ENCODE data around the gene RPL36.

DNA sequence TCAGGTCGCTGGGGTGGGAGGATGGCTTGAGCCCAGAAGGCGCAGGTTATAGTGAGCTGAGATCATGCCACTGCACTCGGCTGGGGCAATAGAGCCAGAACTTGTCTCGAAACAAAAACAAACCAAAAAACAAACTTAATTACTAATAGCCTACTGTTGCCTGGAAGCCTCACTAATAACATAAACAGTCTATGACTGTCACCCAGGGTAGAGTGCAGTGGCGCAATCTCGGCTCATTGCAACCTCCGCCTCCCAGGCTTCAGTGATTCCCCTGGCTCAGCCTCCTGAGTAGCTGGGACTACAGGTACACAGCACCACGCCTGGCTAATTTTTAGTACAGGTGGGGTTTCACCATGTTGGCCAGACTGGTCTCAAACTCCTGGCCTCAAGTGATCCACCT lies 48.3 kb downstream of the RPL36 start:
- TF ChIP-seq EP300 (IDR thresholded peaks at IDR 0.05; ENCODE audit: borderline replicate concordance in 1 of 2, low read depth in 2 of 2, low read length in 2 of 2) = no peak
- no peak for TF ChIP-seq ASH2L (IDR thresholded peaks at IDR 0.05; ENCODE audit: low read length)
- no peak for TF ChIP-seq SAP30 (IDR thresholded peaks at IDR 0.05; ENCODE audit: insufficient read depth, insufficient replicate concordance, low read length)
- no peak for TF ChIP-seq RXRA (IDR thresholded peaks at IDR 0.05; ENCODE audit: insufficient read depth, low read depth, low read length)
- TF ChIP-seq, protein P1, sequence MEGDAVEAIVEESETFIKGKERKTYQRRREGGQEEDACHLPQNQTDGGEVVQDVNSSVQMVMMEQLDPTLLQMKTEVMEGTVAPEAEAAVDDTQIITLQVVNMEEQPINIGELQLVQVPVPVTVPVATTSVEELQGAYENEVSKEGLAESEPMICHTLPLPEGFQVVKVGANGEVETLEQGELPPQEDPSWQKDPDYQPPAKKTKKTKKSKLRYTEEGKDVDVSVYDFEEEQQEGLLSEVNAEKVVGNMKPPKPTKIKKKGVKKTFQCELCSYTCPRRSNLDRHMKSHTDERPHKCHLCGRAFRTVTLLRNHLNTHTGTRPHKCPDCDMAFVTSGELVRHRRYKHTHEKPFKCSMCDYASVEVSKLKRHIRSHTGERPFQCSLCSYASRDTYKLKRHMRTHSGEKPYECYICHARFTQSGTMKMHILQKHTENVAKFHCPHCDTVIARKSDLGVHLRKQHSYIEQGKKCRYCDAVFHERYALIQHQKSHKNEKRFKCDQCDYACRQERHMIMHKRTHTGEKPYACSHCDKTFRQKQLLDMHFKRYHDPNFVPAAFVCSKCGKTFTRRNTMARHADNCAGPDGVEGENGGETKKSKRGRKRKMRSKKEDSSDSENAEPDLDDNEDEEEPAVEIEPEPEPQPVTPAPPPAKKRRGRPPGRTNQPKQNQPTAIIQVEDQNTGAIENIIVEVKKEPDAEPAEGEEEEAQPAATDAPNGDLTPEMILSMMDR (IDR thresholded peaks at IDR 0.05; ENCODE audit: control extremely low read depth in 1 of 3, insufficient read depth in 1 of 3, low read depth in 1 of 3, low read length in 3 of 3) = no peak
- TF ChIP-seq, protein P2, sequence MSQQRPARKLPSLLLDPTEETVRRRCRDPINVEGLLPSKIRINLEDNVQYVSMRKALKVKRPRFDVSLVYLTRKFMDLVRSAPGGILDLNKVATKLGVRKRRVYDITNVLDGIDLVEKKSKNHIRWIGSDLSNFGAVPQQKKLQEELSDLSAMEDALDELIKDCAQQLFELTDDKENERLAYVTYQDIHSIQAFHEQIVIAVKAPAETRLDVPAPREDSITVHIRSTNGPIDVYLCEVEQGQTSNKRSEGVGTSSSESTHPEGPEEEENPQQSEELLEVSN (IDR thresholded peaks at IDR 0.05) = no peak
- no peak for TF ChIP-seq POLR2AphosphoS5 (IDR thresholded peaks at IDR 0.05; ENCODE audit: low read depth, low read length)
- no peak for TF ChIP-seq SP1 (IDR thresholded peaks at IDR 0.05; ENCODE audit: low read depth, low read length)
- no peak for TF ChIP-seq MAFK (IDR thresholded peaks at IDR 0.05; ENCODE audit: low read depth, low read length)
